Activated B cell treated with CpG ODN at 0.5 μM for 24 hours (primary cell): Measurements from ENCODE around the gene RPE65. TPM values are rescaled to one million over a fixed set of nuclear protein-coding genes. Genes with fewer than 3 reads are reported as not detected.

Experiments used
- ATAC-seq: fragments of 200-7000 bp; cut with Tn5 transposase; one replicate; pipeline ENCODE4 v1.10.0; 2021; ENCODE audit warnings: low read depth, mild to moderate bottlenecking, moderate library complexity
- CTCF ChIA-PET: fragments of 350-600 bp; sonication (Branson Sonifier 250); formaldehyde crosslinking; loops from one replicate; lab custom pipeline; 2021; ENCODE audit warnings: antibody characterized with exemption; lab: Charles Lee
- POLR2A ChIA-PET: fragments of 350-600 bp; sonication (Branson Sonifier 250); formaldehyde crosslinking; loops from one replicate; lab custom pipeline; 2021; ENCODE audit warnings: antibody characterized with exemption; lab: Charles Lee
- DNase-seq: peaks from one replicate; pipeline ENCODE4 v3.0.0; 2022
- H3K27ac Mint-ChIP-seq: one replicate; pipeline ENCODE4 v1.8.0; 2020; ENCODE audit warnings: mixed read lengths
- H3K27me3 Mint-ChIP-seq: one replicate; pipeline ENCODE4 v1.8.0; 2021; ENCODE audit warnings: mixed read lengths
- H3K36me3 Mint-ChIP-seq: one replicate; pipeline ENCODE4 v1.8.0; 2021; ENCODE audit warnings: low read depth, mixed read lengths
- H3K4me1 Mint-ChIP-seq: one replicate; pipeline ENCODE4 v1.8.0; 2021; ENCODE audit warnings: mixed read lengths
- H3K4me3 Mint-ChIP-seq: one replicate; pipeline ENCODE4 v1.8.0; 2020; ENCODE audit warnings: mild to moderate bottlenecking, mixed read lengths
- H3K9me3 Mint-ChIP-seq: one replicate; pipeline ENCODE4 v1.8.0; 2020; ENCODE audit warnings: mixed read lengths
- intact Hi-C: fragments of 100-400 bp; cut with micrococcal nuclease; formaldehyde crosslinking; loops from one replicate; pipeline ENCODE4 v1.15.1; 2024
- total RNA-seq: library from RNA; stranded (reverse); gene quantifications from 2 replicates; pipeline ENCODE4 v1.2.3, GENCODE V29; 2022
- TF ChIP-seq, protein P1 (sequence below): fragments of 200-600 bp; IDR thresholded peaks from one replicate; pipeline ENCODE4 v1.8.0; 2022; ENCODE audit warnings: antibody characterized with exemption, mild to moderate bottlenecking

The RPE65 gene
- total RNA-seq, 1 donor from 2014 or later: not detected

DNA sequence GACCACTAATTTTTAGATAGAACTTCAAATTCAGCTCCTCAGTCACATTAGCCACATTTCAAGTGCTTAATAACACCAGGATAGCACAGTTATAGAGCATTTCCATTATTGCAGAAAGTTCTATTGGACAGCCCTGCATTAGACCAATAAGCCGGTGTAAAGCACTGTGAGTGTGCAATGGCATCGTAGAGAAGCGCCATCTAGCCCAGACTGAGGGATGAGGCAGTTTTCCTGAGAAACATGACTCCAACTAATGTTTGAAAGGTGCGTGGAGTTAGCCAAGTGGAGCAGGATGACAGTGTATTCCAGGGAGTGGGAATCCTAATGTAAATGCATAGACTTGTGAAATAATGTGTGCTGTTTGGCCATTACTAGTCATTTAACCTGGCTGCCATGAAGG, 7.7 kb downstream of the RPE65 start:
- intact Hi-C loops: no loop called here
- no peak overlapping the region for H3K4me3 Mint-ChIP-seq
- ChIA-PET POLR2A (no interaction called here), CTCF (interaction anchor here (1.6 to 4.5 kb wide), 3 partner anchors 9 to 325 kb away, joined by 4 to 76 read pairs (median 26); no protein-coding TSS in a partner anchor)
- H3K27ac Mint-ChIP-seq: no peak overlapping the region
- TF ChIP-seq, protein P1, sequence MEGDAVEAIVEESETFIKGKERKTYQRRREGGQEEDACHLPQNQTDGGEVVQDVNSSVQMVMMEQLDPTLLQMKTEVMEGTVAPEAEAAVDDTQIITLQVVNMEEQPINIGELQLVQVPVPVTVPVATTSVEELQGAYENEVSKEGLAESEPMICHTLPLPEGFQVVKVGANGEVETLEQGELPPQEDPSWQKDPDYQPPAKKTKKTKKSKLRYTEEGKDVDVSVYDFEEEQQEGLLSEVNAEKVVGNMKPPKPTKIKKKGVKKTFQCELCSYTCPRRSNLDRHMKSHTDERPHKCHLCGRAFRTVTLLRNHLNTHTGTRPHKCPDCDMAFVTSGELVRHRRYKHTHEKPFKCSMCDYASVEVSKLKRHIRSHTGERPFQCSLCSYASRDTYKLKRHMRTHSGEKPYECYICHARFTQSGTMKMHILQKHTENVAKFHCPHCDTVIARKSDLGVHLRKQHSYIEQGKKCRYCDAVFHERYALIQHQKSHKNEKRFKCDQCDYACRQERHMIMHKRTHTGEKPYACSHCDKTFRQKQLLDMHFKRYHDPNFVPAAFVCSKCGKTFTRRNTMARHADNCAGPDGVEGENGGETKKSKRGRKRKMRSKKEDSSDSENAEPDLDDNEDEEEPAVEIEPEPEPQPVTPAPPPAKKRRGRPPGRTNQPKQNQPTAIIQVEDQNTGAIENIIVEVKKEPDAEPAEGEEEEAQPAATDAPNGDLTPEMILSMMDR: no peak
- H3K27me3 Mint-ChIP-seq: peaks cover 9% of the 10 kb centered on the region
- H3K9me3 Mint-ChIP-seq: no peaks in the 10 kb centered on the region
- DNase-seq: no peak
- ATAC-seq: no peak
- no peaks in the 10 kb centered on the region for H3K36me3 Mint-ChIP-seq
- peaks cover 4% of the 10 kb centered on the region for H3K4me1 Mint-ChIP-seq

DNA sequence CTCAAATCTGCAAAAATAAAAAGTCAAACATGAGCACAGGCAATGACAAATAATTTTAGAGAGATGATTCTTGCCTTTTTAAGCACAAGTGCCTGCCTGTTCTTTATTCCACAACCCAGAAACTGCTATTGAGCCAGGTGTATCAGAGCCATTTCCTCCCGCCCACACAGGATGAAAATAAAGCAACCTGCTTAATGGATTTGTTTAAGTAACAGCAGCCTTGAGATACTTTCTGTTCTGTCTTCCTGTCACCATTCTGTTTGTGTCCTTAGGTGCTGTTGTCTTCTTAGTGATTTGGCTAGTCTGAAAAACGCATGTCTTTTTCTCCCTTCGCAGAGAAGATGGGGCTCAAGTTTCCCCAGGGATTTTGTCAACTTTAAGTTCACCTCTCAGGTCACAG, 11.4 kb downstream of the RPE65 start:
- intact Hi-C loops: loop anchor here (10.0 kb wide), 1 partner anchor 94 kb away; no protein-coding TSS in a partner anchor
- Mint-ChIP-seq H3K36me3 (no peaks in the 10 kb centered on the region), H3K27me3 (peaks cover 6% of the 10 kb centered on the region), H3K27ac (no peak overlapping the region), H3K4me1 (peaks cover 4% of the 10 kb centered on the region), H3K4me3 (no peak overlapping the region), H3K9me3 (no peaks in the 10 kb centered on the region)
- ATAC-seq (no peak), DNase-seq (no peak)
- POLR2A ChIA-PET: no interaction called here
- TF ChIP-seq, protein P1: no peak
- CTCF ChIA-PET: no interaction called here

DNA sequence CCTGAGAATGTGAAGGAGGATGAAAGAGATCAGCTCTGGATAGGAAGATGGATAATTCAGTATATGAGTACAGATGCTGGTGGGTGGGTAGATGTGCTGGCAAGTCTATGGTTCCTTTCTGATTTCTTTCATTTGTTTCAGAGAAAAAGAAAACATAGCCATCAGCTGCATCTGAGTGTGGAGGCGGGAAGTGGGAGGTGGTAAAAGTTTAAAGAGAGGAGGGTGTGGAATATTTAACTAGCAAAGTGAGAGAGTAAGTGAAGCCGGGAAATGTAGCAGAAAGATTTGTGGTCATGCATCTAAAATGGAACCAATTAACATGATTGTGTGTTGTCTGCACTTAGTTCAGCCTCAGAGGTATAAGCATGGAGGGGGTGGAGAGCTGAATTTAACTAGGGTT, 16.4 kb downstream of the RPE65 start:
- POLR2A ChIA-PET: no interaction called here
- Mint-ChIP-seq H3K4me3 (no peak overlapping the region), H3K27me3 (peaks cover 2% of the 10 kb centered on the region), H3K36me3 (no peaks in the 10 kb centered on the region), H3K4me1 (peaks cover 3% of the 10 kb centered on the region), H3K9me3 (no peaks in the 10 kb centered on the region), H3K27ac (no peak overlapping the region)
- ATAC-seq (no peak), DNase-seq (no peak)
- intact Hi-C loops: loop anchor here (10.0 kb wide), 1 partner anchor 89 kb away; no protein-coding TSS in a partner anchor
- TF ChIP-seq, protein P1: no peak
- CTCF ChIA-PET: interaction anchor here (1.3 kb wide), 1 partner anchor 10 kb away, joined by 4 read pairs; no protein-coding TSS in a partner anchor

DNA sequence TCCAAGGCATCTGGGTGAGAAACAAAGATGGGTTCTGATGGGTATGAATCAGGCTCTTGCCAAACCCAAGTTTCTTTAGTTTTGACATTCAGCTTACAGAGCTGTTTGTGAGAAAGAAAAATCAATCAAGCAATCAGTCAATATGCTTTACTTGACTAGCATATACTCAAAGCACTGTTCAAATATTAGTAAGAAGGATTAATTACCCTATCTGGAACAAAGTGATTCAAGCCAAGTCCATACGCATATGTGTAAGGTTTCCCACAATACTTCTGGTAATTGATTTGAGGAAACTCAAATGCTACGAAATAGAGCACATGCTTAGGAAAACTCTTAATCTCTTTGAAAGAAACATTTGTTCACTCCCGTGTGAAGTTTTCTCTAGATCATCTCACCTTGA, 18.7 kb downstream of the RPE65 start:
- Mint-ChIP-seq H3K9me3 (no peaks in the 10 kb centered on the region), H3K27me3 (no peaks in the 10 kb centered on the region), H3K36me3 (no peaks in the 10 kb centered on the region), H3K4me3 (no peak overlapping the region), H3K27ac (no peak overlapping the region), H3K4me1 (no peaks in the 10 kb centered on the region)
- TF ChIP-seq, protein P1: no peak
- DNase-seq: no peak
- ATAC-seq: no peak
- intact Hi-C loops: loop anchor here (10.0 kb wide), 1 partner anchor 86 kb away; no protein-coding TSS in a partner anchor
- ChIA-PET POLR2A (no interaction called here), CTCF (no interaction called here)

DNA sequence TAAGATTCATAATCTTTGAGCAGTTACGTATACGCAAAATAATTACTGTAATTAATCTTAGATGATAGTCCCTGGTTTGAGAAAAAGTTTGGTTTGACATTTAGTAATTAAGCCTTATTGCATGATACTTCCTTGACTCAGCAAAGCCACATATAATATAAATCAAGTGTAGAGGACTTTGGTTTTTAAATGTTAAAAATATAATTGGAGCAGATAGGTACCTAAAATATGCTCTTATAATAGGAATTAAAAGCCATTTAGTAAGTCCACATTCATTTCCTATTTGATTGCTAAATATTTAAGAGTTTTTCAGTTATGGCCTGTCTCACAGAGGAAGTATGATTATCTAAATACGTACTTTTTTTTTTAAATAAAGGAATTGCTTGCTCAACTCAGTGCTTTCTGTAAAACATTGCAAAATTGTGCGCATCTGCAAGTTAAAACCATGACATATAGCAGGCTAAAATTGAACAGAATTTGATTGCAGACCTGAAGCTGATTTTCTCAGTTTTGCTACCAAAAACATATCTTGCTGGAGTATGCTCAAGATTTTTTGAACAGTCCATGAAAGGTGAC, 20.4 kb downstream of the RPE65 start:
- ChIA-PET POLR2A (no interaction called here), CTCF (no interaction called here)
- no peak for DNase-seq
- Mint-ChIP-seq H3K36me3 (no peaks in the 10 kb centered on the region), H3K27ac (no peak overlapping the region), H3K4me1 (no peaks in the 10 kb centered on the region), H3K4me3 (no peak overlapping the region), H3K27me3 (no peaks in the 10 kb centered on the region), H3K9me3 (no peaks in the 10 kb centered on the region)
- intact Hi-C loops: no loop called here
- TF ChIP-seq, protein P1: no peak
- no peak for ATAC-seq
